HG02642 (cell line): Measurements from ENCODE around the gene ADAMTS20.
"Not testable (repeated sequence)": the region's sequence is repeated elsewhere in the genome, so short reads cannot be mapped to it uniquely, and the experiment has no call there.

Experiments used
- ATAC-seq: cut with Tn5 transposase; IDR thresholded peaks from one replicate; pipeline ENCODE4 v1.9.1; 2021; ENCODE audit warnings: mild to moderate bottlenecking; ENCODE audit not compliant: unreplicated experiment, poor library complexity

The ADAMTS20 gene, protein sequence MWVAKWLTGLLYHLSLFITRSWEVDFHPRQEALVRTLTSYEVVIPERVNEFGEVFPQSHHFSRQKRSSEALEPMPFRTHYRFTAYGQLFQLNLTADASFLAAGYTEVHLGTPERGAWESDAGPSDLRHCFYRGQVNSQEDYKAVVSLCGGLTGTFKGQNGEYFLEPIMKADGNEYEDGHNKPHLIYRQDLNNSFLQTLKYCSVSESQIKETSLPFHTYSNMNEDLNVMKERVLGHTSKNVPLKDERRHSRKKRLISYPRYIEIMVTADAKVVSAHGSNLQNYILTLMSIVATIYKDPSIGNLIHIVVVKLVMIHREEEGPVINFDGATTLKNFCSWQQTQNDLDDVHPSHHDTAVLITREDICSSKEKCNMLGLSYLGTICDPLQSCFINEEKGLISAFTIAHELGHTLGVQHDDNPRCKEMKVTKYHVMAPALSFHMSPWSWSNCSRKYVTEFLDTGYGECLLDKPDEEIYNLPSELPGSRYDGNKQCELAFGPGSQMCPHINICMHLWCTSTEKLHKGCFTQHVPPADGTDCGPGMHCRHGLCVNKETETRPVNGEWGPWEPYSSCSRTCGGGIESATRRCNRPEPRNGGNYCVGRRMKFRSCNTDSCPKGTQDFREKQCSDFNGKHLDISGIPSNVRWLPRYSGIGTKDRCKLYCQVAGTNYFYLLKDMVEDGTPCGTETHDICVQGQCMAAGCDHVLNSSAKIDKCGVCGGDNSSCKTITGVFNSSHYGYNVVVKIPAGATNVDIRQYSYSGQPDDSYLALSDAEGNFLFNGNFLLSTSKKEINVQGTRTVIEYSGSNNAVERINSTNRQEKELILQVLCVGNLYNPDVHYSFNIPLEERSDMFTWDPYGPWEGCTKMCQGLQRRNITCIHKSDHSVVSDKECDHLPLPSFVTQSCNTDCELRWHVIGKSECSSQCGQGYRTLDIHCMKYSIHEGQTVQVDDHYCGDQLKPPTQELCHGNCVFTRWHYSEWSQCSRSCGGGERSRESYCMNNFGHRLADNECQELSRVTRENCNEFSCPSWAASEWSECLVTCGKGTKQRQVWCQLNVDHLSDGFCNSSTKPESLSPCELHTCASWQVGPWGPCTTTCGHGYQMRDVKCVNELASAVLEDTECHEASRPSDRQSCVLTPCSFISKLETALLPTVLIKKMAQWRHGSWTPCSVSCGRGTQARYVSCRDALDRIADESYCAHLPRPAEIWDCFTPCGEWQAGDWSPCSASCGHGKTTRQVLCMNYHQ (N-terminal part only)

DNA sequence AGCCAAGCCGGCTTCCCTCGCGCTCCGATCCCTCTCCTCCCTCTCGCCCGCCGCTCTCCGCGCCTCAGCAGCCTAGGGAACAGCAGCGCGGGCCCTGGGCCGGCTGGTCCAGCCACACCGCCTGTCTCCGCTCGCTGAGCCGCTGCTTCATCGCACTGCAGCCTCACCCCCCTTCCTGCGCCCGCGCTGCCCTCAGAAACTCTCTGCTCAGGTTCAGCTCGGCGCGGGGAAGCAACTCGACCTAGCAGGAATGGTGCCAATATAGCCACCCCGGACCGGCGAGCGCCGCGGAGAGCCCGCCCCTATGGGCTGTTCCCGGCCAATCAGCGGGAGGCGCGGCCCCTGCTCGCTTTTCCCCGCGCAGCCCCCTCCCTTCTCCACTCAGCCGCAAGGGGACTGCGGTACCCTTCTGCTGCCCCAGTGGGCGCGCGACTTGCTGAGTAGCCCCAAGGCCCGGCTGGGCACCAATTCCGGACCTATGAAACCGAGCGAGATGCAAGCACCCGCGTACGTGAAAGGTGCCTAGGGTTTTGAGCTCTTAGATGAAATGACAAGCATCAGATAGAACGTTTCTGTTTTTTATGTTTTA lies at the start of gene ADAMTS20:
ADAMTS20 (minus strand) TSS at position 233 of the 589 bp plus-strand sequence. CDS start 282 bp downstream, outside the sequence.
- ATAC-seq, result no peak

DNA sequence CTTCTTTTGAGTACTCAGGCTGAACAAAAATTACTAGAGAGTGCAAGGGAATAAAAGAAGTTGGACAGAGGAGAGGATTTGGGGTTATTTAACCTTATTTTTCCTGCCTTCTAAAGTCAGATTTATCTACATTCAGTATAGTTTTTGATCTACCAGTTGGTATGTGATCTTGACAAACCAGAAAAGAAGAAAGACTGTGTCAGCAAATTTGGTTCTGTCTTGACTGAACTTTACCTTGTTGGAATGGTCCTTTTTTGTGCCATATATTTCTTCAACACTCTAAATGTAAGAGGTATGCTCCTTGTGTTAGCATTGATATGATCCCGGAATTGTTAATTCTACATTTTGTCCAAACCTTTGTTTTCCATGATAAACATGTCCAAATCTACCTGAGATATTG lies 47.7 kb upstream of the ADAMTS20 start:
- ATAC-seq, result no peak

DNA sequence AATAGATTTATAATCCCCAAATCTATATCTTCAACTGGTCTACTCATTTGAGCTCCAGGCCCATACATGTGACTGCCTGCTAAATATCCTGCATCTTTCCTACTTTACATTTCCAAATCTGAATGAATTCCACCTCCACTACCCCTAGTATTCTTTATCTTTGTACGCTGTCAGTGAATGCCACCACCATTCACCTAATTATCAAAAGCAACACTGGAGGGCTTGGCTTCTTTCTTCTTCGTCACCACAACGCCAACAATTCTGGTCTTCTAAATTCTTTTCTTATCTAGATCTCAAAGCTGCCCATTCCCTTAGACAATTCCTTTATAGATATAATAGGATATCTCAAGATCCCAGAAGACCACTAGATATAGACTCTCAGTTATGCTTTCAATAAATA lies 47.1 kb upstream of the ADAMTS20 start:
- no peak for ATAC-seq

DNA sequence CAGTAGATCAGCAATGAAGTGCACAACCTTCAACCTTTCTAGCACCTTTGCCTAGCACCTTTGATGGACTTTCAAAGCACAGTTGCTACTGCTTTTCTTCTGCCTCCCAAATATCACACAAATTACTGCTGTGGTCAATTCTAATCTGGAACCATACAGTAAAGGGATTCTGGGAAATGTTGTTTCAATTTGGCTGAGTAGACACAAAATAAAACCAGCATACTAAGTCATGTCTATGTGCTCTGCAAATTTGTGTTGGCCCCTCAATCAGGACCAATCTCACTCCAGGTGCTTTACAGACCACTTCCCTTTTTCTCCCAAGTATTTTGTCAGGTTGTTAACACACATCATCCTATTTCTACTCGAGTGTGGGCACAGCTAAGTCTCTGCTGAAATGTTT lies 38.3 kb upstream of the ADAMTS20 start:
- ATAC-seq, result no peak

DNA sequence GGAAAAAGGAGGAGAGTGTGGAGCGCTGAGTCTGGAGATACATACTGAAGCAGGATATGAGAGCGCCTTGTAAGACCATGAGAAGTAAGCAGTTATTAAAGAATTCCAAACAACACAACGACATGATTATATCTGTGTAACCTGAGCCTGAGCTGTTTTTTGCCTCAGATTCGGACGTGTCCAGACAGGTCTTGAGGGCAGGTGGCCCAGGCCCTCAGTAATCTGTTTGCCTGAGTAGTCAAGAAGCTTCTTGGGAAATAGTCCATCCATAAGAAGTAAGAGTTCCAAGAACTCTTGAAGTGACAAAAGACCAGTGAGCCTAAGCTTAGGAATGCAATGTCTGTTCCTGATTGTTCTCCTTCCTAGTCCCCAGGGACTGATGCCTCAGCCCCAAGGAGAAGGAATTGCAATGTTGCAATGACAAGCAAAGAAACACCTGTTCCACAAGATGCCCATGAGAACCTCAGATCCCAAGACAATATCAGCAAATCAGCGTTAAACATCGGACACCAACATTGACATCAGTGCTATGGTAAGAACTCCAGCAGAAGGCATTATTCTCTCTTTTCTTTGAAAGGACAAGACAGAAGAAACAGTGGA lies 34.7 kb upstream of the ADAMTS20 start:
- no peak for ATAC-seq

DNA sequence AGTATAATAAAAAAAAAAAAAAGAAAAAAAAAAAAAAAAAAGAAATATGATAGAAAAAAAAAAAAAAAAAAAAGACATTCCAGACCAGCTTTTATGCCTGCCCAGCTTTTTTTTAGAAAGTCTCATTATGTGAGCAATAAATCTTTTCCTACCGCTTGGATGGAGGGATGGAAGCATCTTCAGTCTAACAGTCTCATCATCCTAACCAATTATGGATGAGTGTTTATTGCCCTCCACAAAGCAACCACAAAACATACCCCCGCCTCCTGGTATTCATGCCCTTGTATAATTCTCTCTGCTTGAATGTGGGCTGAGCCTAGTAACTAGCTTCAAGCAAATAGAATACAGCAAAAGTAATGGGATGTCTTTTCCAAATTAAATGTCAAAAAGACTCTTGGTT lies 33.7 kb upstream of the ADAMTS20 start:
- no peak for ATAC-seq

DNA sequence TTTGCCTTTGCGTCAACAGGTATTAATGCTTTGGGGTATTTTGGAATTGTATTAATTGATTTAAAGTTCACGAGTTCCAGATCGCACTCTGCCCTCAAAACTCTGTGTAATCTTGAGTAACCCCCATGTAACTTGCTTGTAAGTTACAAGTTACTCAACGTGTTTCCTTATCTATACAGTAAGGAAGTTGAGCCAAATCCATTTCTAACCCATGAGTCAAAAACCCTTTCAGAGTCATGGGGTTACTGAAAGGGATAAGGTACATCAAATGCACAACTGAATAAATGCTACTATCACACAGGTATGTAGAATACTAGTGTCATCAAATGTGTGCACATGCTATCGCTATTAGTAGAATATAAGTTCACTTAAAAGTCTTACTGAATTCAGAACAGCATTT lies 28.6 kb upstream of the ADAMTS20 start:
- no peak for ATAC-seq

DNA sequence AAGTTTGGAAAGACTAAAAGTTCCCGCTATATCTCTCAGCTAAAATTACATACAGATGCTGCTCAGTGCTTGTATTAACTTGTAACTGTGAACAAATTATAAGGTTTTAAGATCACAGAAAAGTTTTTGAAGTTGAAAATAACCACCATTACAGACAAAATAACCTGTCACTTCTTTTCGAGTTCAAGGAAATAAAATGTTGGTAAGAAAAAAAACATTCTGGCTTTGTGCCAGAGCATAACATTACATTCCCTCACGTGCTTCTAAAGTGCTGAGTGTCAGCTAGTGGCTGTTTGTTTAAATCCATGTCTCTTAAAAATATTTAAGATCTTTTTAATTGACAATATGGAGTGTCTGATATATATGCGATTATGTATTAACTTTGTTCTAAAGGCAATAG lies 27.2 kb upstream of the ADAMTS20 start:
- no peak for ATAC-seq

DNA sequence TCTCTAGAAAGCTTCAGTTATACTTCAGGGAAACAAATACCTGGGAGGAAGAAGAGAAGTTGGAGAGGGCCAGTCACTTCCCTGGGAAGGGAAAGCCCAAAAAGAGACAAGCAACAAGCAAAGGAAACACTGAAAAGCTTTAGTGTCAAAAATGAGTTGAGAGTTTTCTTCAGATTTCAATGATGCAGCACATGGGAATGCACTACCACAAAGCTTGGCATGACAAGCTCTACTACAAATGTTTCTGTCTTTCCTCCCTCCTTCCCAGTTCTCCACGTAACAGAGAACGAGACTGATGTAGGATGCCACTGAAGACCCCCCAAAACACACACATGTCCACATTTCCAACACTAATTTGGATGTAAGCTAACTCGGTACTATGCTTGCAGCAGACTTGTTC lies 26.8 kb upstream of the ADAMTS20 start:
- no peak for ATAC-seq

DNA sequence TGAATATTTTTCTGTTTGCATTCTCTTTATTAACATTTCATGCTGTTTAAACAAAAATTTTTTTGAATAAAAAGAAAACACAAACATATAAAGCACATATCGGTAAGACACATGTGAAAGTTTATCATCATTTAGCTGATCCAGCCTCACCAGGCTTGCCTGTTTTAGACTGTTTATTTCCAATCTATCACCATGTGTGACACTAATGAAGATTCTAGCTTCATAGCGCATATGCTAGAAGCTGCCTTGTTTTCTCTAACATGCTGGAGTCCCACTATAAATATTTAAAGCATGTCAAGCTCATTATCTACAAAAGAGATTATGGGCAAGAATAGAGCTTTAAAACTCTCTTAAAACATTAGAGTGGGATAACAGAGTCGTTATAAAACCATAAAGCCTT lies 25.4 kb upstream of the ADAMTS20 start:
- ATAC-seq, result no peak

DNA sequence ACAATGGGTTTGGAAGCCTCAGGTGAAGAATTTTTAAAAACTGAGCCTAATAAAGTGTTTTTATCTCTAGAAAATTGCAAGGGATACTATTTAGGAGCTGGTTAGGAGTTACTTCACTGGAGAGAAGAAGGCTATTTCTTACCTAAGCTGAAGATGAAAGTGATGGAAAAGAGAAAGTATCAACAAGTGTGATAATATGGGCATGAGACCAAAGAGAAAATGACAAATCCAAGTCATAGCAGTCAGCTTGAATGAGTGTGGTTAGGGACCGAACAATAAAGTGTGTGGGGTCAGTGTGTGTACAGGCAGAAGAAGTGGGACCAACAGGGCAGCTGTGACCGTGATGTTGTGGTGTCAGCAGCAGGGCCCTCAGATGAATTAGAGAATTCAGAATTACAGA lies 24.2 kb upstream of the ADAMTS20 start:
- no peak for ATAC-seq

DNA sequence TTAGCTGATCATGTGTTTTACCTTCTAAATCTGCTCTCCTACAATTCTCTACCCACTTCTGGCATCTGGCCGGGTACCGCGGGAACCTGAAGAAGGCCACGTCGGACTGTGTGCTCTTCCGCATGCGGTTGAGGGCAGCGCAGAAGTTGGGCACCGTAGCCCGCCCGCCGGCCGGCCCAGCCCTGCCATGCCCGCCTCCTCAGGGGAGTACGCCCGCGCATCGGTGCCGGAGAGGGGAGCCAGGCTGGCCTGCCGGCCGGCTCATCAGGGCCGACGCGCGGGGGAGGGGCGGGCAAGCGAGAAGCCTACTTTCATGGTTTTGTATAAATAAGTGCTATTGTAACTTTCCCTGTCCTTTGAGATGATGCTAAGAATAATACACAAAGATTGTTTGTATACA lies 19.9 kb upstream of the ADAMTS20 start:
- ATAC-seq, result no peak

DNA sequence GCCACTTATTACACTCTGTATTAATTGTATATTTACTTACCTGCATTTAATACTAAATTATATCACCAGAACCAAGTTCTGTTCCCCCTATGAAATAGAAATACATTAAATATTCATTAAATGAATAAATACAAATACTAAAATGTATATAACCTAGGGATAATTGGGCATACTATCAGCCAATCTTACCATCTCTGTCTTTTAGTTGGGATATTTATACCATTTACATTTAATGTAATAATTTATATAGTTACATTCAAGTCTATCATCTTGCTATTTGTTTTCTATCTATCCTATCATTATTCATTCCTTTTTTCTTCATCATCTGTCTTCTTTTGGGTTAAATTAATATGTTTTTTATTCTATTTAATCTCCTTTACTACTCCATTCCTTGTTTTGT lies 4.1 kb upstream of the ADAMTS20 start:
- no peak for ATAC-seq

DNA sequence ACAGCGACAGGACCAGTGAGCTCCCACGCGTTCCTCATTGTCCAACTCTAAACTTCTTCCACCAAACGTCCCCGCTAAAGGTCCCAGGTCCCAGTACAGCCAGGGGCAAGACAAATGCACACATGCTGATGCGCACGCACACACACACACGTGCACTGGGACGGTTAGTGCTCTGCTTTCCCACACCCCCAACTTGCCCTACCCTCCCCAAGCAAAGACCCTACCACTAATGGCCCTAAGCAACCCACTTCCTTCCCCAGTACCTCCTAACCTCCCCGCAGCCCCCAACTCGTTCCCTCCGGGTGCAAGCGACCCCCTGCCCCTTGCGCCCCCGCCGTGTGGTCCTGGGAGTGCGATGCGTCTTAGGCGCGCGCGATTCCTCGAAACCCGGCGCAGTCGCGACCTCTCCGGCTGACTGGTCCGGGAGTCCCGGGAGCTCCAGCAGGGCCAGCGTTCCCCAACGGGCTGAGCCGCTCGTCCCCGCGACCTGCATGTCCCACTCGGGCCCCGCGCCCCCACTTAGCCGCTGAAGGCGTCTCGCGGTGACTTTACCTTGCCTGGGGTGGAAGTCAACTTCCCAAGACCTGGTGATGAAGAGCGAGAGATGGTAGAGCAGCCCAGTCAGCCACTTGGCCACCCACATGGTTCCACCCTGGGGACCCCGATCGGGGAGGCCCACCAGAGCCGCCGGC lies 578 bp downstream of the ADAMTS20 start:
- ATAC-seq, result no peak

DNA sequence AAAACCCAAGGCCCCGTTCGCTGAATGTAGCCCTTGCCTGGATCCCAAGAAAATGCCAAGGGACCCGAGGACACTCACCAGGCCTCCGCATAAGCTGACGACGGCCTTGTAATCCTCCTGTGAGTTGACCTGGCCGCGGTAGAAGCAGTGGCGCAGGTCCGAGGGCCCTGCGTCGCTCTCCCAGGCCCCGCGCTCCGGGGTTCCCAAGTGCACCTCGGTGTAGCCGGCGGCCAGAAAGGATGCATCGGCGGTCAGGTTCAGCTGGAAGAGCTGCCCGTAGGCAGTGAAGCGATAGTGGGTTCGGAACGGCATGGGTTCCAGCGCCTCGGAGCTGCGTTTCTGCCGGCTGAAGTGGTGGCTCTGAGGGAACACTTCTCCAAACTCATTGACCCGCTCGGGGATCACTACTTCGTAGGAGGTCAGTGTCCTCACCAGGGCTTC lies 1.2 kb downstream of the ADAMTS20 start:
- no peak for ATAC-seq

DNA sequence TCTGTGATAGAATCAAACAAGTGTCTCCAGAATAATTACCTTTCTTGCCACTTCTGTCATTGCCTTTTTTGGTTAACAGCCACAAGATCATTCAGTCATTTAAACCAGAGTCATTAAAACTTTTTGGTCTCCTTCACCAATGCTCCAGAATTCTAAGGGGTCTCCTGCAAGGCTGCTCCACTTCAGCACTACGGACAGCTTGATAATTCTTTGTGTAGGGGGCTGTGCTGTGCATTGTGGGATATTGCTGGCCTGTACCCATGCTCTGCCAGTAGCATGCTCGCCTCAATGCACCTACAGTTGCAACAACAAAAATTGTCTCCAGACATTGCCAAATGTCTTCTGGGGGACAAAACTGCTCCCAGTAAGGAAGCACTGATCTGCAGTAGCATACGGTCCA lies 7.3 kb downstream of the ADAMTS20 start:
- ATAC-seq, result no peak

DNA sequence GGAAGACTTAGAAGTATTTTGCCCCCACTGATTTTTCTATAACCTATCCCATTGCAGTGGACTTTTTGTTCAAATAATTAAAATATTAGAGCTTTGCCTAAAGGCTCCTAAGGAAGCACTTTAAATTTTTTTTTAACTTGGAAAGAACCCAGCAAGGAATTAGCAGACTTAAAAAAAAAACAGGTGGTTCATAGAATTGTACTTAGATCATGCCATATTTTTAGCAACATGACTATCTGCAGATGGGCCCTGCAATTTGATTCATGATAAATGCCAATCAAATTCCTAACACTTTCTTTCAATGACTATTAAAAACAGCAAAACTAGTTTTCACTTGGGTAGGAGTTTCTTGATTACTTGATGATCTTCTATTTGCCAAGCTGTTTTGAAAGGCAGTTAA lies 11.5 kb downstream of the ADAMTS20 start:
- ATAC-seq, result no peak

DNA sequence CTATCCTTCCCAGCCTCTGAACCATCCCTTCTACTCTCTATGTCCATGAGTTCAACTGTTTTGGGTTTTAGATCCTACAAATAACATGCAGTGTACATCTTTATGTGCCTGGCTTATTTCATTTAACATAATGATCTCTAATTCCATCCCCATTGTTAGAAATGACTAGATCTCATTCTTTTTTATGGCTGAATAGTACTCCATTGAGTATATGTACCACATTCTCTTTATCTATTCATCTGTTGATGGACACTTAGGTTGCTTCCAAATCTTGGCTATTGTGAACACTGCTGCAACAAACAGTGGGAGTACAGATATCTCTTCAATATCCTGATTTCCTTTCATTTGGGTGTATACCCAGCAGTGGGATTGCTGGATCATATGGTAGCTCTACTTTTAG lies 14.3 kb downstream of the ADAMTS20 start:
- ATAC-seq, result not testable (repeated sequence)

DNA sequence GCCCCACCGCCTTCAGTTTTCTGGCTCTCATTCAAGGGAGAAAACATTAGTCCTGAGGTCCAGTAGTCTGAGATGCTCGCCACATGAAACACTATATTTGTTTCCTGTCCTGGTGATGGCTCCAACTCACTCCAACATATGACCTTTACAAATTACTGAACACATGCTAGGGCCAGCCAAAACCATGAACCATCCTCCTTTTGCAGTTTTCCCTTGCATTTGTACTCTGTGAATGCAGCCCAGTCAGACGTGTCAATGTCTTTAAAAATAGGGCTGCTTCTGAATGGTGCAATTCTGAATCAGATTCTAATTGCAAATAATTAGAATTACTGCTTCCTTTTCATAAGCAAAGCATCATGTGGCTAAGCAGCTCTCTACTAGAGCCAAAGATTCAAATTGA lies 36.0 kb downstream of the ADAMTS20 start:
- no peak for ATAC-seq
